HG03354 (cell line): ENCODE data around the gene ATP5PD.
"Not testable (repeated sequence)": the region's sequence is repeated elsewhere in the genome, so short reads cannot be mapped to it uniquely, and the experiment has no call there.

Source experiments
- ATAC-seq: cut with Tn5 transposase; IDR thresholded peaks from one replicate; pipeline ENCODE4 v1.9.1; 2021; ENCODE audit warnings: mild to moderate bottlenecking; ENCODE audit not compliant: unreplicated experiment, poor library complexity, severe bottlenecking

The ATP5PD gene

GRCh38 chr17:75060434-75061054 lies 13.8 kb upstream of the ATP5PD start:
- ATAC-seq: no peak

GRCh38 chr17:75059369-75060345 lies 12.9 kb upstream of the ATP5PD start:
- no peak for ATAC-seq

- ATAC-seq: no peak
Measured at GRCh38 chr17:75051941-75052340, 5.2 kb upstream of the ATP5PD start.

- ATAC-seq: no peak
Measured at GRCh38 chr17:75049706-75050105, 2.9 kb upstream of the ATP5PD start.

- ATAC-seq: no peak
Measured at GRCh38 chr17:75049057-75049456, 2.3 kb upstream of the ATP5PD start.

- ATAC-seq: no peak
Measured at GRCh38 chr17:75048249-75048878, 1.6 kb upstream of the ATP5PD start.

GRCh38 chr17:75047398-75048098 lies 779 bp upstream of the ATP5PD start:
- peak; percentile 21 for ATAC-seq

GRCh38 chr17:75045946-75046406 lies 793 bp downstream of the ATP5PD start:
- not testable (repeated sequence) for ATAC-seq

- ATAC-seq: no peak
Measured at GRCh38 chr17:75044716-75045115, 2.1 kb downstream of the ATP5PD start.

GRCh38 chr17:75043789-75044188 lies 3.0 kb downstream of the ATP5PD start:
- ATAC-seq: not testable (repeated sequence)

- ATAC-seq: no peak
Measured at GRCh38 chr17:75041656-75042280, 5.0 kb downstream of the ATP5PD start.

GRCh38 chr17:75039238-75039637 lies 7.5 kb downstream of the ATP5PD start:
- ATAC-seq: no peak

- ATAC-seq: no peak
Measured at GRCh38 chr17:75036643-75037268, 10.0 kb downstream of the ATP5PD start.

GRCh38 chr17:75034236-75034908 lies 12.4 kb downstream of the ATP5PD start:
- peak; percentile 65 for ATAC-seq

- peak; percentile 51 for ATAC-seq
Measured at GRCh38 chr17:75033346-75034235, 13.2 kb downstream of the ATP5PD start.

- ATAC-seq: no peak
Measured at GRCh38 chr17:75032720-75033280, 14.0 kb downstream of the ATP5PD start.
